ENCODE measurements around the gene RASEF.
"Not testable (repeated sequence)": the region's sequence is repeated elsewhere in the genome, so short reads cannot be mapped to it uniquely, and the experiment has no call there.

- not testable (repeated sequence) for TF ChIP-seq CTCF, POLR2AphosphoS5 (IDR thresholded peaks at IDR 0.05)
Observed at GRCh38 chr9:83075932-83076331, 13.0 kb upstream of the RASEF start.

Data from prostate gland (tissue), 2 donors.